Astrocyte of the spinal cord (primary cell): Measurements from ENCODE around the gene TBX2.

Experiments
- DNase-seq: peaks from one replicate; pipeline ENCODE4 v3.0.0; 2011; ENCODE audit warnings: low read depth, low spot score
- H3K4me3 ChIP-seq: 2 replicates; pipeline ENCODE4 v1.5.1; 2011; ENCODE audit warnings: low read depth, mild to moderate bottlenecking, low read length, moderate library complexity
- CTCF ChIP-seq: IDR thresholded peaks from 2 replicates; pipeline ENCODE4 v1.5.1; 2012; ENCODE audit warnings: low read depth, mild to moderate bottlenecking, low read length, inconsistent platforms
- in situ Hi-C: cut with HindIII; loops from 2 replicates; pipeline ENCODE4 v1.10.0; 2017; ENCODE audit warnings: low sequenced_read_pairs

The TBX2 gene

GRCh38 chr17:61410141-61411010 lies 10.7 kb downstream of the TBX2 start:
- H3K4me3 ChIP-seq = peak overlapping the region; percentile 10
- peak; percentile 64 for TF ChIP-seq CTCF
- DNase-seq = peak; percentile 63
- in situ Hi-C loops = no loop called here

GRCh38 chr17:61411011-61411260 lies 11.3 kb downstream of the TBX2 start:
- no peak for DNase-seq
- in situ Hi-C loops = no loop called here

GRCh38 chr17:61411261-61412142 lies 11.9 kb downstream of the TBX2 start:
- TF ChIP-seq CTCF = peak; percentile 18
- peak overlapping the region; percentile 46 for H3K4me3 ChIP-seq
- DNase-seq = peak; percentile 61
- in situ Hi-C loops = no loop called here

More at GRCh38 chr17:61411011-61411260, 11.3 kb downstream of the TBX2 start:
- TF ChIP-seq CTCF = no peak
- H3K4me3 ChIP-seq = peak overlapping the region; percentile 46

- in situ Hi-C loops = no loop called here
Observed at GRCh38 chr17:61412143-61412859, 12.7 kb downstream of the TBX2 start.

GRCh38 chr17:61412860-61413660 lies 13.4 kb downstream of the TBX2 start:
- DNase-seq = no peak
- H3K4me3 ChIP-seq = peak overlapping the region; percentile 46
- in situ Hi-C loops = no loop called here

More at GRCh38 chr17:61412143-61412859, 12.7 kb downstream of the TBX2 start:
- DNase-seq = peak; percentile 79
- peak overlapping the region; percentile 46 for H3K4me3 ChIP-seq
- peak; percentile 91 for TF ChIP-seq CTCF

More at GRCh38 chr17:61412860-61413660, 13.4 kb downstream of the TBX2 start:
- TF ChIP-seq CTCF = no peak
